Stimulated activated naive CD8-positive, alpha-beta T cell treated with anti-CD3 and anti-CD28 coated beads, Interleukin-15, Interleukin-2, amounts not matched to agents 100 ng/mL and 50 ng/mL, for 24 hours (primary cell): ENCODE results near the gene CUTC.
"Not testable (repeated sequence)": the region's sequence is repeated elsewhere in the genome, so short reads cannot be mapped to it uniquely, and the experiment has no call there.

Source experiments
- H3K27ac Mint-ChIP-seq: one replicate; pipeline ENCODE4 v1.8.0; 2021; ENCODE audit warnings: mild to moderate bottlenecking, mixed read lengths
- H3K27me3 Mint-ChIP-seq: one replicate; pipeline ENCODE4 v1.8.0; 2021; ENCODE audit warnings: mixed read lengths
- H3K36me3 Mint-ChIP-seq: one replicate; pipeline ENCODE4 v1.8.0; 2021; ENCODE audit warnings: low read depth, mixed read lengths
- H3K4me1 Mint-ChIP-seq: one replicate; pipeline ENCODE4 v1.8.0; 2021; ENCODE audit warnings: low read depth, mixed read lengths
- H3K4me3 Mint-ChIP-seq: one replicate; pipeline ENCODE4 v1.8.0; 2021; ENCODE audit warnings: mild to moderate bottlenecking, mixed read lengths
- H3K9me3 Mint-ChIP-seq: one replicate; pipeline ENCODE4 v1.8.0; 2021; ENCODE audit warnings: mixed read lengths

The CUTC gene

GRCh38 chr10:99731306-99732032 lies 565 bp upstream of the CUTC start:
- no peaks in the 10 kb centered on the region for H3K9me3 Mint-ChIP-seq
- peaks cover 27% of the 10 kb centered on the region for H3K4me1 Mint-ChIP-seq
- H3K4me3 Mint-ChIP-seq = peak overlapping the region; percentile 100
- peaks cover 49% of the 10 kb centered on the region for H3K36me3 Mint-ChIP-seq
- H3K27ac Mint-ChIP-seq = peak overlapping the region; percentile 99
- no peaks in the 10 kb centered on the region for H3K27me3 Mint-ChIP-seq

GRCh38 chr10:99733366-99733765 lies 1.3 kb downstream of the CUTC start:
- Mint-ChIP-seq H3K36me3 (peaks cover 52% of the 10 kb centered on the region), H3K27ac (peak overlapping the region; percentile 22), H3K4me3 (peak overlapping the region; percentile 100), H3K4me1 (peaks cover 35% of the 10 kb centered on the region), H3K27me3 (no peaks in the 10 kb centered on the region), H3K9me3 (no peaks in the 10 kb centered on the region)

GRCh38 chr10:99734111-99734510 lies 2.1 kb downstream of the CUTC start:
- H3K4me1 Mint-ChIP-seq = peaks cover 38% of the 10 kb centered on the region
- H3K27me3 Mint-ChIP-seq, H3K9me3 Mint-ChIP-seq, H3K27ac Mint-ChIP-seq, H3K4me3 Mint-ChIP-seq: not testable (repeated sequence)
- peaks cover 52% of the 10 kb centered on the region for H3K36me3 Mint-ChIP-seq

GRCh38 chr10:99740260-99740659 lies 8.2 kb downstream of the CUTC start:
- peaks cover 7% of the 10 kb centered on the region for H3K9me3 Mint-ChIP-seq
- H3K27me3 Mint-ChIP-seq = no peaks in the 10 kb centered on the region
- peaks cover 34% of the 10 kb centered on the region for H3K4me1 Mint-ChIP-seq
- no peak overlapping the region for H3K4me3 Mint-ChIP-seq
- H3K27ac Mint-ChIP-seq = no peak overlapping the region
- peaks cover 94% of the 10 kb centered on the region for H3K36me3 Mint-ChIP-seq

- peaks cover 28% of the 10 kb centered on the region for H3K4me1 Mint-ChIP-seq
- no peak overlapping the region for H3K4me3 Mint-ChIP-seq
- peaks cover 7% of the 10 kb centered on the region for H3K9me3 Mint-ChIP-seq
- H3K36me3 Mint-ChIP-seq = peaks cover 96% of the 10 kb centered on the region
- H3K27ac Mint-ChIP-seq = no peak overlapping the region
- no peaks in the 10 kb centered on the region for H3K27me3 Mint-ChIP-seq
Measured at GRCh38 chr10:99740933-99741559, 9.0 kb downstream of the CUTC start.

GRCh38 chr10:99742254-99742653 lies 10.2 kb downstream of the CUTC start:
- Mint-ChIP-seq H3K9me3 (peaks cover 7% of the 10 kb centered on the region), H3K4me1 (peaks cover 28% of the 10 kb centered on the region), H3K36me3 (peaks cover 89% of the 10 kb centered on the region), H3K27me3 (no peaks in the 10 kb centered on the region), H3K27ac (no peak overlapping the region), H3K4me3 (no peak overlapping the region)

GRCh38 chr10:99742701-99743100 lies 10.7 kb downstream of the CUTC start:
- Mint-ChIP-seq H3K4me3 (no peak overlapping the region), H3K9me3 (peaks cover 7% of the 10 kb centered on the region), H3K36me3 (peaks cover 89% of the 10 kb centered on the region), H3K27ac (no peak overlapping the region), H3K27me3 (no peaks in the 10 kb centered on the region), H3K4me1 (peaks cover 23% of the 10 kb centered on the region)

- Mint-ChIP-seq H3K36me3 (peaks cover 87% of the 10 kb centered on the region), H3K4me1 (peaks cover 19% of the 10 kb centered on the region), H3K27ac (peak overlapping the region; percentile 2), H3K9me3 (peaks cover 7% of the 10 kb centered on the region), H3K27me3 (no peaks in the 10 kb centered on the region), H3K4me3 (no peak overlapping the region)
Measured at GRCh38 chr10:99743841-99744240, 11.8 kb downstream of the CUTC start.

- H3K9me3 Mint-ChIP-seq, H3K27me3 Mint-ChIP-seq, H3K4me3 Mint-ChIP-seq, H3K27ac Mint-ChIP-seq: not testable (repeated sequence)
- peaks cover 19% of the 10 kb centered on the region for H3K4me1 Mint-ChIP-seq
- H3K36me3 Mint-ChIP-seq = peaks cover 81% of the 10 kb centered on the region
Measured at GRCh38 chr10:99746166-99746565, 14.1 kb downstream of the CUTC start.

GRCh38 chr10:99748823-99749451 lies 16.9 kb downstream of the CUTC start:
- no peaks in the 10 kb centered on the region for H3K27me3 Mint-ChIP-seq
- no peak overlapping the region for H3K27ac Mint-ChIP-seq
- H3K9me3 Mint-ChIP-seq = no peaks in the 10 kb centered on the region
- no peak overlapping the region for H3K4me3 Mint-ChIP-seq
- peaks cover 3% of the 10 kb centered on the region for H3K4me1 Mint-ChIP-seq
- H3K36me3 Mint-ChIP-seq = peaks cover 72% of the 10 kb centered on the region

- peaks cover 3% of the 10 kb centered on the region for H3K4me1 Mint-ChIP-seq
- H3K36me3 Mint-ChIP-seq = peaks cover 74% of the 10 kb centered on the region
- no peak overlapping the region for H3K27ac Mint-ChIP-seq
Measured at GRCh38 chr10:99750641-99751040, 18.6 kb downstream of the CUTC start.

GRCh38 chr10:99754670-99755069 lies 22.6 kb downstream of the CUTC start:
- H3K4me3 Mint-ChIP-seq = no peak overlapping the region
- no peaks in the 10 kb centered on the region for H3K9me3 Mint-ChIP-seq
- peaks cover 88% of the 10 kb centered on the region for H3K36me3 Mint-ChIP-seq
- no peaks in the 10 kb centered on the region for H3K4me1 Mint-ChIP-seq
- no peak overlapping the region for H3K27ac Mint-ChIP-seq
- no peaks in the 10 kb centered on the region for H3K27me3 Mint-ChIP-seq

More at GRCh38 chr10:99750641-99751040, 18.6 kb downstream of the CUTC start:
- Mint-ChIP-seq H3K4me3 (no peak overlapping the region), H3K9me3 (no peaks in the 10 kb centered on the region), H3K27me3 (no peaks in the 10 kb centered on the region)

- Mint-ChIP-seq H3K4me3 (no peak overlapping the region), H3K36me3 (peaks cover 87% of the 10 kb centered on the region), H3K27ac (no peak overlapping the region), H3K27me3 (no peaks in the 10 kb centered on the region), H3K4me1 (no peaks in the 10 kb centered on the region), H3K9me3 (peaks cover 2% of the 10 kb centered on the region)
Measured at GRCh38 chr10:99756159-99756558, 24.1 kb downstream of the CUTC start.

GRCh38 chr10:99758211-99758891 lies 26.3 kb downstream of the CUTC start:
- Mint-ChIP-seq H3K36me3 (peaks cover 89% of the 10 kb centered on the region), H3K9me3 (peaks cover 9% of the 10 kb centered on the region), H3K4me1 (no peaks in the 10 kb centered on the region)

GRCh38 chr10:99760321-99760720 lies 28.3 kb downstream of the CUTC start:
- H3K27me3 Mint-ChIP-seq = no peaks in the 10 kb centered on the region
- H3K4me3 Mint-ChIP-seq = no peak overlapping the region
- peaks cover 16% of the 10 kb centered on the region for H3K9me3 Mint-ChIP-seq
- peaks cover 77% of the 10 kb centered on the region for H3K36me3 Mint-ChIP-seq
- H3K27ac Mint-ChIP-seq = no peak overlapping the region
- no peaks in the 10 kb centered on the region for H3K4me1 Mint-ChIP-seq

More at GRCh38 chr10:99758211-99758891, 26.3 kb downstream of the CUTC start:
- Mint-ChIP-seq H3K27me3 (no peaks in the 10 kb centered on the region), H3K4me3 (no peak overlapping the region), H3K27ac (no peak overlapping the region)
